AG04450 (cell line): ENCODE data around the gene PRRT1B. TPM values are rescaled to one million over a fixed set of nuclear protein-coding genes. Genes with fewer than 3 reads are reported as not detected.

Source experiments
- CTCF ChIA-PET: fragments of 300-600, 350-600 bp; formaldehyde crosslinking; extraction: SDS; loops from one replicate; lab custom pipeline; 2022; ENCODE audit warnings: antibody characterized with exemption, inconsistent platforms; lab: Charles Lee
- POLR2A ChIA-PET: fragments of 350-600 bp; formaldehyde crosslinking; extraction: SDS; loops from one replicate; lab custom pipeline; 2021; ENCODE audit warnings: antibody characterized with exemption, inconsistent platforms; lab: Yijun Ruan, JAX
- DNase-seq: peaks from one replicate; pipeline ENCODE4 v3.0.0-alpha.2; 2011; ENCODE audit warnings: low read depth, low spot score
- H3K27ac ChIP-seq: one replicate; pipeline ENCODE4 v1.5.1; 2012; ENCODE audit warnings: low read depth, low read length, control low read depth
- H3K27me3 ChIP-seq: one replicate; pipeline ENCODE4 v1.6.0; 2012; ENCODE audit warnings: low read length; ENCODE audit not compliant: control insufficient read depth, insufficient read depth
- H3K4me3 ChIP-seq: 2 replicates; pipeline ENCODE4 v1.5.1; 2011; ENCODE audit warnings: mild to moderate bottlenecking, low read depth, low read length, control low read depth
- H3K9me3 ChIP-seq: 2 replicates; pipeline ENCODE4 v1.5.1; 2012; ENCODE audit warnings: low read length; ENCODE audit not compliant: control insufficient read depth, insufficient read depth
- CTCF ChIP-seq: IDR thresholded peaks from 2 replicates; pipeline ENCODE4 v1.5.1; 2011; ENCODE audit warnings: low read depth, low read length, control low read depth, inconsistent platforms
- polyA plus RNA-seq: library from polyadenylated mRNA; depleted of rRNA; stranded (reverse); fragments of >200 nt; gene quantifications from 2 replicates; pipeline ENCODE4 v1.2.3, GENCODE V29; 2011

The PRRT1B gene
- polyA plus RNA-seq, 1 experiment = not detected

- Histone ChIP-seq H3K9me3 (no peaks in the 10 kb centered on the region; the same call in 1 of the 2 replicates), H3K4me3 (no peak overlapping the region), H3K27ac (no peak overlapping the region), H3K27me3 (no peaks in the 10 kb centered on the region)
- TF ChIP-seq CTCF = no peak
- CTCF ChIA-PET = no interaction called here
- POLR2A ChIA-PET = no interaction called here
- no peak for DNase-seq
These were observed 23.5 kb upstream of the PRRT1B start for GRCh38 chr9:131521822-131522221.

GRCh38 chr9:131522257-131523085 lies 22.9 kb upstream of the PRRT1B start:
- DNase-seq = no peak
- no peak overlapping the region for H3K27ac ChIP-seq
- ChIA-PET POLR2A (no interaction called here), CTCF (no interaction called here)
- no peak for TF ChIP-seq CTCF
- H3K4me3 ChIP-seq = no peak overlapping the region
- H3K9me3 ChIP-seq = no peaks in the 10 kb centered on the region; the same call in 1 of the 2 replicates
- H3K27me3 ChIP-seq = no peaks in the 10 kb centered on the region

DNA sequence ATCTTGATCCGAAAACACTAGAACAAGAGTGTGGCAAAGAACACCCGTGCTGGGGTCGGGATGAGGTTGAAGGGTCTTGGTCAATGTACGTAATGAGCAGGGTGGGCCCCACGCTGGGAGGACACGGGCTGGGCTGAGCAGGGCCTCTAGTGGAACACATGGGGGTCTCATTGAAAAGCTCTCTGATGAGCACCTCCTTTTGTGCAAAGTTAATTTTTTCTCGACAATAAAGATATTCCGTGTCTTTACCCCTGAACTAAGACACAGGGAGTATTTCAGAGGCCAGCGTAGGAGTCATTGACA lies 22.3 kb upstream of the PRRT1B start:
- CTCF ChIA-PET = no interaction called here
- TF ChIP-seq CTCF = no peak
- DNase-seq = no peak
- POLR2A ChIA-PET = no interaction called here
- Histone ChIP-seq H3K9me3 (no peaks in the 10 kb centered on the region; the same call in 1 of the 2 replicates), H3K27ac (no peak overlapping the region), H3K4me3 (no peak overlapping the region), H3K27me3 (no peaks in the 10 kb centered on the region)

DNA sequence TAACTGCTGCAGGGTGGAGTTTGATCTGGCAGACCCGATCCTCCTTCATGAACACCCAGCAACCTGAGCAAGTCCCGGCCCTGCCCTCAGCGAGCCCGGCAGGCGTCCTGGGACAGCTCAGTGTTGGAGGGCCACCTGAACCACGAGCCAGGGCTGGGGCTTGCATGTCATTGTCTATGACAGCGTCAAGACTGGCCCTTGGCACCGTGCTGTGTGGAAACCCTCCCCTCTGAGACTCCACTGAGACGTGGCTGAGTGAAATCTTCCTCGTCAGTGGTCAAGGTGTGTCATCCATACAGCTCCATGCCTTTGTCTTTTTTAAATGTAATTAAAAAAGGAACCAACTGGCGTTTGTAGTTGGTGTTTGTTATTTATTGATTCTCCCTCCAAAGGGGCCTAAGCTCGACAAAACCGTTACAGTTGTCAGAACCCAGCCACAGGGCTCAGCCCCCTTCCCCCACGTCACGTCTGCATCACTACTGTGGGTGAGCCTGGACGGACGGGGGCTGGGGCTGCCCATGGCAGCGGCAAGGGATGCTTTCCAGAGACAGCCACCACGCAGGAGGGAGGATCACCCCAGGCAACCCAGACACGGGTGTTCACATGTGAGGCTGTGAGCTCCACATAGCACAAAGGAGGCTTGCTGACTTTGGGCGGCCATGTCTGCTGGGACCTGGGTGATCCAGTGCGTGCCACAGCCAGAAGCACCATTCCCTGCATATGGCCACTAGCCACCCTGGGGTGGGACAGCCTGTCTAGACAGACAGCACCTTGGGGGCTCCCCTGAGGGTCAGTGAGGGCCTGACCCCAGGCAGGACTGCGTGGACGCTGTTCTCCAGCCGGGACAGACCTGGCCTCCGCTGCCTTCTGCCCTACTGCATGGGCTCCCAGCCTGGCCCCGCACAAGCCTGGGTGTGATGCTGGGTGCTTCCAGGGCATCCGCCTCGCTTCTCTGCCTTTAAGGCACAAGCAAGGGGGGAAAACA lies 21.6 kb upstream of the PRRT1B start:
- no peak for DNase-seq
- CTCF ChIA-PET = no interaction called here
- no peak overlapping the region for H3K4me3 ChIP-seq
- TF ChIP-seq CTCF = no peak
- H3K9me3 ChIP-seq = no peaks in the 10 kb centered on the region; the same call in 1 of the 2 replicates
- H3K27ac ChIP-seq = no peak overlapping the region
- H3K27me3 ChIP-seq = no peaks in the 10 kb centered on the region
- POLR2A ChIA-PET = no interaction called here
